ENCODE data around the gene FOXR2. TPM values are rescaled to one million over a fixed set of nuclear protein-coding genes. Genes with fewer than 3 reads are reported as not detected.

The FOXR2 gene
- polyA plus RNA-seq, 3 donors, result not detected

- Histone ChIP-seq H4K20me1 (ENCODE audit: insufficient read depth, low read length) (no peaks in the 10 kb centered on the region), H3K27me3 (ENCODE audit: control insufficient read depth in 2 of 2, insufficient read depth in 2 of 2, low read length in 2 of 2) (no peaks in the 10 kb centered on the region), H3K4me1 (ENCODE audit: control insufficient read depth in 1 of 2, insufficient read depth in 2 of 2, low read length in 2 of 2) (no peaks in the 10 kb centered on the region), H3K36me3 (replicated peaks in 1 of 2; ENCODE audit: control insufficient read depth in 1 of 2, insufficient read depth in 2 of 2, low read length in 2 of 2) (no peaks in the 10 kb centered on the region), H3K4me3 (replicated peaks in 1 of 3; ENCODE audit: low read depth in 2 of 3, low read length in 3 of 3) (no peak overlapping the region), H3K9me3 (replicated peaks in 1 of 2; ENCODE audit: control insufficient read depth in 1 of 2, insufficient read depth in 1 of 2, low read length in 2 of 2) (no peaks in the 10 kb centered on the region), H3K79me2 (ENCODE audit: insufficient read depth, low read length) (no peaks in the 10 kb centered on the region), H3K9ac (ENCODE audit: insufficient read depth, low read length, poor library complexity, severe bottlenecking) (no peak overlapping the region), H3K27ac (ENCODE audit: low read depth in 1 of 2, low read length in 2 of 2) (no peak overlapping the region), H2AFZ (ENCODE audit: insufficient read depth, low read depth, low read length, poor library complexity, severe bottlenecking) (no peak overlapping the region), H3K4me2 (replicated peaks; ENCODE audit: extremely low read depth, low read length, poor library complexity, severe bottlenecking) (no peak overlapping the region)
- H3K36me3 Mint-ChIP-seq, result no peaks in the 10 kb centered on the region
- H3K27me3 Mint-ChIP-seq (ENCODE audit: low read depth in 3 of 3), result peaks cover 0 to 2% (median 0%) of the 10 kb centered on the region in 3 donors
- H3K4me1 Mint-ChIP-seq, result no peaks in the 10 kb centered on the region
- TF ChIP-seq CTCF (IDR thresholded peaks at IDR 0.05), result no peak
- peaks cover 2 to 14% (median 5%) of the 10 kb centered on the region in 7 donors for H3K9me3 Mint-ChIP-seq
- intact Hi-C loops (cut with micrococcal nuclease), result no loop called here
- no peak overlapping the region for H3K4me3 Mint-ChIP-seq
- no peak overlapping the region for H3K27ac Mint-ChIP-seq
- no CpG with 5 or more reads among the region's 1 CpG for WGBS (ENCODE audit: insufficient coverage)
- DNase-seq, result no peak
These were observed 40.8 kb upstream of the FOXR2 start for GRCh38 chrX:55582447-55582846.

GRCh38 chrX:55593296-55593695 lies 29.9 kb upstream of the FOXR2 start:
- H3K79me2 ChIP-seq (ENCODE audit: insufficient read depth, low read length), result no peaks in the 10 kb centered on the region
- no peak overlapping the region for H3K9ac ChIP-seq (ENCODE audit: insufficient read depth, low read length, poor library complexity, severe bottlenecking)
- no peaks in the 10 kb centered on the region for H3K36me3 ChIP-seq (replicated peaks in 1 of 2; ENCODE audit: control insufficient read depth in 1 of 2, insufficient read depth in 2 of 2, low read length in 2 of 2)
- WGBS (ENCODE audit: insufficient coverage), result 100% methylated on average over 2 of the region's 5 CpGs
- Mint-ChIP-seq H3K36me3 (no peaks in the 10 kb centered on the region), H3K27ac (no peak overlapping the region), H3K4me3 (no peak overlapping the region), H3K9me3 (peaks cover 2 to 15% (median 10%) of the 10 kb centered on the region in 7 donors), H3K27me3 (ENCODE audit: low read depth in 3 of 3) (peaks cover 0 to 2% (median 0%) of the 10 kb centered on the region in 3 donors), H3K4me1 (no peaks in the 10 kb centered on the region)
- H4K20me1 ChIP-seq (ENCODE audit: insufficient read depth, low read length), result no peaks in the 10 kb centered on the region
- H3K27ac ChIP-seq (ENCODE audit: low read depth in 1 of 2, low read length in 2 of 2), result no peak overlapping the region
- H3K4me2 ChIP-seq (replicated peaks; ENCODE audit: extremely low read depth, low read length, poor library complexity, severe bottlenecking), result no peak overlapping the region
- intact Hi-C loops (cut with micrococcal nuclease), result no loop called here
- H3K4me3 ChIP-seq (replicated peaks in 1 of 3; ENCODE audit: low read depth in 2 of 3, low read length in 3 of 3), result no peak overlapping the region
- no peak for DNase-seq
- H3K27me3 ChIP-seq (ENCODE audit: control insufficient read depth in 2 of 2, insufficient read depth in 2 of 2, low read length in 2 of 2), result no peaks in the 10 kb centered on the region
- H3K4me1 ChIP-seq (ENCODE audit: control insufficient read depth in 1 of 2, insufficient read depth in 2 of 2, low read length in 2 of 2), result no peaks in the 10 kb centered on the region
- H3K9me3 ChIP-seq (replicated peaks in 1 of 2; ENCODE audit: control insufficient read depth in 1 of 2, insufficient read depth in 1 of 2, low read length in 2 of 2), result peaks cover 0 to 2% of the 10 kb centered on the region in 2 donors
- H2AFZ ChIP-seq (ENCODE audit: insufficient read depth, low read depth, low read length, poor library complexity, severe bottlenecking), result no peak overlapping the region
- no peak for TF ChIP-seq CTCF (IDR thresholded peaks at IDR 0.05)
